HepG2 (cell line): ENCODE data around the gene THBS2. TPM values are rescaled to one million over a fixed set of nuclear protein-coding genes. Genes with fewer than 3 reads are reported as not detected.

Source experiments
- ATAC-seq: fragments of 200-7000 bp; cut with Tn5 transposase; 3 replicates; pipeline ENCODE4 v1.9.1; 2020; ENCODE audit warnings: mild to moderate bottlenecking, moderate library complexity
- BruUV-seq: library from RNA; stranded (reverse); fragments of 400-500 nt; replicated peaks from 2 replicates; lab custom pipeline; 2021; lab: Mats Ljungman, UMichigan
- CTCF ChIA-PET: fragments of 300-600 bp; formaldehyde crosslinking; extraction: SDS; loops from one replicate; lab custom pipeline; 2021; ENCODE audit warnings: low total read pairs, inconsistent platforms, low intra/inter-chr PET ratio; lab: Yijun Ruan, JAX
- POLR2A ChIA-PET: fragments of 350-600 bp; sonication (Branson Sonifier 250); formaldehyde crosslinking; loops from one replicate; lab custom pipeline; 2020; ENCODE audit warnings: antibody characterized with exemption, inconsistent platforms; lab: Yijun Ruan, JAX
- DNase-seq: peaks from one replicate; pipeline ENCODE4 v3.0.0-alpha.2; 2015; ENCODE audit warnings: low spot score
- FAIRE-seq: peaks from 3 replicates; lab custom pipeline; 2011; peaks lifted over from hg19 to GRCh38; lab: Jason Lieb, UNC
- H2AFZ ChIP-seq: one replicate; pipeline ENCODE4 v1.6.1; 2011; ENCODE audit warnings: low read length, inconsistent platforms
- H3K27ac ChIP-seq: fragments of 300-600 bp; 3 replicates; pipeline ENCODE4 v1.8.0; 2011; ENCODE audit warnings: mixed run types, mild to moderate bottlenecking, mixed read lengths, low read length, inconsistent platforms; ENCODE audit not compliant: insufficient read depth; ENCODE audit errors: extremely low read length
- H3K27me3 ChIP-seq, 2 experiments: fragments of 200-600 bp in 1 of 2; 2 replicates in 1 of 2; 3 replicates in 1 of 2; pipeline versions ENCODE4 v1.6.0 to v1.8.0; 2011; ENCODE audit warnings: low read length in 2 of 2, mild to moderate bottlenecking in 2 of 2, moderate library complexity in 2 of 2, inconsistent platforms in 1 of 2; ENCODE audit not compliant: insufficient read depth in 2 of 2, control insufficient read depth in 1 of 2
- H3K36me3 ChIP-seq, 2 experiments: fragments of 200-600 bp in 1 of 2; replicated peaks in 1 of 2; 2 replicates in 1 of 2; 3 replicates in 1 of 2; pipeline versions ENCODE4 v1.5.1 to v1.8.0; 2011; ENCODE audit warnings: low read length in 2 of 2, inconsistent platforms in 1 of 2; ENCODE audit not compliant: insufficient read depth in 2 of 2, control insufficient read depth in 1 of 2
- H3K4me1 ChIP-seq: 2 replicates; pipeline ENCODE4 v1.5.1; 2012; ENCODE audit warnings: low read length, inconsistent platforms; ENCODE audit not compliant: insufficient read depth
- H3K4me2 ChIP-seq: 2 replicates; pipeline ENCODE4 v1.6.0; 2011; ENCODE audit warnings: low read depth, low read length, inconsistent platforms
- H3K4me3 ChIP-seq, 3 experiments: fragments of 200-600 bp in 1 of 3; sonication (generic), shearing (Covaris generic) in 1 of 3; replicated peaks in 1 of 3; 2 replicates each; pipeline ENCODE4 v1.5.1; 2011 to 2016; ENCODE audit warnings: low read length in 3 of 3, inconsistent platforms in 2 of 3, low read depth in 2 of 3, mild to moderate bottlenecking in 2 of 3, control low read depth in 1 of 3, mixed read lengths in 1 of 3; ENCODE audit not compliant: insufficient read depth in 1 of 3
- H3K79me2 ChIP-seq: one replicate; pipeline ENCODE4 v1.6.1; 2011; ENCODE audit warnings: low read length, inconsistent platforms; ENCODE audit not compliant: insufficient read depth
- H3K9ac ChIP-seq: 2 replicates; pipeline ENCODE4 v1.6.0; 2011; ENCODE audit warnings: mild to moderate bottlenecking, low read depth, low read length, inconsistent platforms; ENCODE audit not compliant: insufficient read depth
- H3K9me3 ChIP-seq: 2 replicates; pipeline ENCODE4 v1.5.1; 2012; ENCODE audit warnings: mild to moderate bottlenecking, low read length
- H4K20me1 ChIP-seq: 2 replicates; pipeline ENCODE4 v1.6.0; 2011; ENCODE audit warnings: inconsistent platforms, mild to moderate bottlenecking, low read length, moderate library complexity; ENCODE audit not compliant: insufficient read depth
- HNRNPH1 ChIP-seq: fragments of 200-400 bp; formaldehyde crosslinking; optimal IDR thresholded peaks from 2 replicates; pipeline ENCODE3; 2017; ENCODE audit warnings: mild to moderate bottlenecking, low read depth, low read length
- IRF9 ChIP-seq: sonication (generic); formaldehyde crosslinking; IDR thresholded peaks from 2 replicates; pipeline ENCODE4 v1.8.0; 2022; ENCODE audit warnings: missing genetic modification reagents, mild to moderate bottlenecking, borderline replicate concordance
- MATR3 ChIP-seq: sonication (generic); formaldehyde crosslinking; IDR thresholded peaks from 2 replicates; pipeline ENCODE4 v1.4.0; 2020; ENCODE audit warnings: missing genetic modification reagents
- PRPF4 ChIP-seq: fragments of 200-400 bp; formaldehyde crosslinking; IDR thresholded peaks from 2 replicates; pipeline ENCODE4 v1.6.1; 2016; ENCODE audit warnings: low read length, low read depth; ENCODE audit not compliant: poor library complexity, severe bottlenecking
- RARG ChIP-seq: sonication (generic); formaldehyde crosslinking; IDR thresholded peaks from 2 replicates; pipeline ENCODE4 v1.4.0; 2020; ENCODE audit warnings: low read depth, mild to moderate bottlenecking, missing genetic modification reagents
- TBL1XR1 ChIP-seq: fragments of 150-350 bp; IDR thresholded peaks from 2 replicates; pipeline ENCODE4 v1.6.1; 2014; ENCODE audit warnings: borderline replicate concordance, low read length; ENCODE audit not compliant: partially characterized antibody
- TRAFD1 ChIP-seq: sonication (generic); formaldehyde crosslinking; IDR thresholded peaks from 2 replicates; pipeline ENCODE4 v1.5.1; 2020; ENCODE audit warnings: missing genetic modification reagents, mild to moderate bottlenecking, borderline replicate concordance
- ZBTB3 ChIP-seq: sonication (generic); formaldehyde crosslinking; IDR thresholded peaks from 2 replicates; pipeline ENCODE4 v1.4.0; 2020; ENCODE audit warnings: low read depth, mild to moderate bottlenecking, moderate library complexity, missing genetic modification reagents, borderline replicate concordance
- ZBTB7B ChIP-seq: sonication (generic); formaldehyde crosslinking; IDR thresholded peaks from 2 replicates; pipeline ENCODE4 v1.4.0; 2020; ENCODE audit warnings: missing genetic modification reagents
- ZNF235 ChIP-seq: sonication (generic); formaldehyde crosslinking; IDR thresholded peaks from 2 replicates; pipeline ENCODE4 v1.8.1; 2023; ENCODE audit warnings: mild to moderate bottlenecking, missing genetic modification reagents, borderline replicate concordance
- ZNF543 ChIP-seq: sonication (generic); formaldehyde crosslinking; IDR thresholded peaks from 2 replicates; pipeline ENCODE4 v1.4.0; 2020; ENCODE audit warnings: mild to moderate bottlenecking, missing genetic modification reagents
- ZNF75D ChIP-seq: sonication (generic); formaldehyde crosslinking; IDR thresholded peaks from 2 replicates; pipeline ENCODE4 v1.8.1; 2023; ENCODE audit warnings: missing genetic modification reagents, mild to moderate bottlenecking, borderline replicate concordance
- ZNF773 ChIP-seq: sonication (generic); formaldehyde crosslinking; IDR thresholded peaks from 2 replicates; pipeline ENCODE4 v1.4.0; 2020; ENCODE audit warnings: missing genetic modification reagents, borderline replicate concordance
- ZNF775 ChIP-seq: sonication (generic); formaldehyde crosslinking; IDR thresholded peaks from 2 replicates; pipeline ENCODE4 v1.4.0; 2020; ENCODE audit warnings: missing genetic modification reagents, mild to moderate bottlenecking, moderate library complexity, borderline replicate concordance
- WGBS: methylation state at CpG from one replicate; pipeline ENCODE4 v1.1.6; 2017; ENCODE audit warnings: low lambda C conversion rate; 5-methylcytosine and 5-hydroxymethylcytosine counted together
- in situ Hi-C: cut with HindIII; loops from 2 replicates; pipeline ENCODE4 v1.10.0; 2017; ENCODE audit warnings: low pct_unique_long_range_greater_than_20kb; ENCODE audit not compliant: extremely low pct_ligation_motif_present
- intact Hi-C: fragments of 100-400 bp; cut with micrococcal nuclease; formaldehyde crosslinking; loops from one replicate; pipeline ENCODE4 v1.10.0; 2022; ENCODE audit not compliant: unreplicated experiment
- polyA plus RNA-seq, 8 experiments: library from polyadenylated mRNA; depleted of rRNA in 3 of 8; stranded (reverse) in 7 of 8; unstranded in 1 of 8; fragments of >200 nt; fragmentation: Illumina TruSeq in 4 of 8; extraction: Trizol in 4 of 8; gene quantifications; 2 replicates each; pipeline versions ENCODE4 v1.2.1 to v1.2.3, GENCODE V29; 2011 to 2016; ENCODE audit warnings: low read depth in 4 of 8, missing spikeins in 1 of 8, mixed read lengths in 1 of 8; ENCODE audit not compliant: insufficient read depth in 1 of 8
- total RNA-seq, 5 experiments: library from RNA; depleted of rRNA; stranded (reverse); fragments of >200 nt; fragmentation: Illumina TruSeq; extraction: Trizol; gene quantifications; 2 replicates each; pipeline ENCODE4 v1.2.3, GENCODE V29; 2016; ENCODE audit warnings: low read depth in 1 of 5
- TF ChIP-seq, protein P1 (sequence below): IDR thresholded peaks from 2 replicates; pipeline ENCODE4 v1.6.1; 2016; ENCODE audit warnings: mild to moderate bottlenecking

Gene THBS2
- total and polyA plus RNA-seq, 2 of the 13 experiments (the other 11 are each of a cell fraction or from before 2014, with no cell fraction given) = 0.12 to 0.15 TPM

GRCh38 chr6:169225131-169225576, 28.5 kb downstream of the THBS2 start:
- no TSS peak for BruUV-seq
- Histone ChIP-seq H3K4me1 (peaks cover 9% of the 10 kb centered on the region; the same call in 1 of the 2 replicates), H3K27me3 (peaks cover 6 to 51% of the 10 kb centered on the region in 2 experiments; a peak in 4 of 5 replicates), H3K9me3 (no peaks in the 10 kb centered on the region), H2AFZ (no peak overlapping the region), H3K9ac (no peak overlapping the region), H3K36me3 (no peaks in the 10 kb centered on the region), H3K4me3 (no peak overlapping the region), H3K4me2 (no peak overlapping the region), H4K20me1 (no peaks in the 10 kb centered on the region), H3K79me2 (no peaks in the 10 kb centered on the region), H3K27ac (no peak overlapping the region)
- POLR2A ChIA-PET = no interaction called here
- CTCF ChIA-PET = no interaction called here
- DNase-seq = no peak
- 51% methylated on average over 22 of the region's 23 CpGs for WGBS
- intact Hi-C loops (no loop called here), in situ Hi-C loops (no loop called here)
- TF ChIP-seq PRPF4 = no peak
- TF ChIP-seq ZNF543 (CRISPR knock-in tag) = no peak
- no peak for TF ChIP-seq ZNF773 (CRISPR knock-in tag)
- no peak for TF ChIP-seq ZBTB7B
- no peak for TF ChIP-seq ZBTB3 (CRISPR knock-in tag)
- TF ChIP-seq MATR3 (CRISPR knock-in tag) = no peak
- TF ChIP-seq ZNF75D (CRISPR knock-in tag) = no peak
- TF ChIP-seq IRF9 (CRISPR knock-in tag) = no peak
- no peak for TF ChIP-seq TRAFD1 (CRISPR knock-in tag)
- TF ChIP-seq, protein P1, sequence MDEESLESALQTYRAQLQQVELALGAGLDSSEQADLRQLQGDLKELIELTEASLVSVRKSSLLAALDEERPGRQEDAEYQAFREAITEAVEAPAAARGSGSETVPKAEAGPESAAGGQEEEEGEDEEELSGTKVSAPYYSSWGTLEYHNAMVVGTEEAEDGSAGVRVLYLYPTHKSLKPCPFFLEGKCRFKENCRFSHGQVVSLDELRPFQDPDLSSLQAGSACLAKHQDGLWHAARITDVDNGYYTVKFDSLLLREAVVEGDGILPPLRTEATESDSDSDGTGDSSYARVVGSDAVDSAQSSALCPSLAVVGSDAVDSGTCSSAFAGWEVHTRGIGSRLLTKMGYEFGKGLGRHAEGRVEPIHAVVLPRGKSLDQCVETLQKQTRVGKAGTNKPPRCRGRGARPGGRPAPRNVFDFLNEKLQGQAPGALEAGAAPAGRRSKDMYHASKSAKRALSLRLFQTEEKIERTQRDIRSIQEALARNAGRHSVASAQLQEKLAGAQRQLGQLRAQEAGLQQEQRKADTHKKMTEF (CRISPR knock-in tag) = no peak
- no peak for TF ChIP-seq ZNF775 (CRISPR knock-in tag)
- TF ChIP-seq ZNF235 (CRISPR knock-in tag) = no peak
- no peak for TF ChIP-seq TBL1XR1
- no peak for TF ChIP-seq RARG (CRISPR knock-in tag)
- no peak for TF ChIP-seq HNRNPH1
- FAIRE-seq = no peak
- no peak for ATAC-seq
